SKM-1 (cell line): Measurements from ENCODE around the gene VPS26A.

ENCODE experiments used
- DNase-seq: peaks from one replicate; lab custom pipeline; 2025; ENCODE audit not compliant: unreplicated experiment; lab: John Stamatoyannopoulos, UW

The VPS26A gene

DNA sequence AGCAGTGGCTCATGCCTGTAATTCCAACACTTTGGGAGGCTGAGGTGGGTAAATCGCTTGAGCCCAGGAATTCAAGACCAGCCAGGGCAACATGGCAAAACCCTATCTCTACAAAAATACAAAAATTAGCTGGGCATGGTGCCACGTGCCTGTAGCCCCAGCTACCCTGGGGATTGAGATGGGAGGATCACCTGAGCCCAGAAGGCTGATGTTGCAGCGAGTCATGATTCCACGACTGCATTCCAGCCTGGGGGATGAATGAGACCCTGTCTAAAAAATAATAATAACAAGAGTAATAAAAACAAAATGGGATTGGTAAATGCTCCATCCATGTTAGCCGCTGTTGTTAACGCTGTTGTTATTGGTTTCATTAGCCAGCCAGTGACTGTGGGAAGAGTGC is 94.9 kb downstream of the VPS26A start:
- DNase-seq, result no peak

DNA sequence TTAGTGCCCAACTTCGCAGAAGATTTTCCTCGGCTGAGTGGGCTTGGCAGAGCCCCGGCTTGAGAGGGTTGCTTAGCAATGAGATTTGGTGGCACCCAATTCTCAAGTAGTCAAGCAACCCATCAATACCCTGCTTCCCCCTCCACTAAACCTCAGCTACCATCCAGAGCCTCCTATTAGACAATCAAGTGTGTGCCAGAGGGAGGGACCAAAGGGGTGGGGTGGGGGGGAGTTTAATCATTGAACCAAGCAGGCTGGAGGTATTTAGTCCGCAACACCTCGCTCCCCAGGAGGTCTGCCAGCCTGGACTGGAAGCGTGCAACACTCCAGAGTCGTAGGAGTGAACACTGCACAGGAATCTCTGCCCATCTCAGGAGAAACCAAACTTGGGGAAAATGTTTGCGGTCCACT is 96.1 kb downstream of the VPS26A start, which contains the start of gene HKDC1:
Gene HKDC1 (plus strand): TSS at position 292 of the 411 bp plus-strand sequence. CDS start 104 bp downstream, at position 396.
- no peak for DNase-seq

DNA sequence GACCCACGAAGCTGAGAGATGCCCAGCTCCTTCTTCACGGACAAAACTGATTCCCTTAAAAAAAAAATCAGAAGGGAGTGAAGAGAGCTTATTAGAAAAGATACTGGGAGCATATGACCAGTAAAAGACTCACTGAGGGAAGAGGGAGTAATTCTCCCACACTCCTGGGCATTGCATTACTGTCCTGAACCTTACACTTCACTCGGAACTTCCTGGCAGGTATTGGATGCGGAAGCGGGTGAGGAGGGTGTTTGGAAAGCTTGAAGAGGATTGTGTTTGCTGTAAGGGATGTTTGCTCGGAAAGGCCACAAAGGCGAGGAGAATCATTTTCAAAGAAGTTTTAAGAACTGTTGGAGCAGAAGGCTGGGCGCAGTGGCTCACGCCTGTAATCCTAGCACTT is 96.5 kb downstream of the VPS26A start:
- DNase-seq, result no peak
